GM21528 (cell line): ENCODE results near the gene ARL1.
"Not testable (repeated sequence)": the region's sequence is repeated elsewhere in the genome, so short reads cannot be mapped to it uniquely, and the experiment has no call there.

Experiments used
- ATAC-seq: cut with Tn5 transposase; IDR thresholded peaks from one replicate; pipeline ENCODE4 v1.9.1; 2021; ENCODE audit warnings: mild to moderate bottlenecking, moderate library complexity; ENCODE audit not compliant: unreplicated experiment, low FRiP score

Gene ARL1

GRCh38 chr12:101407436-101408345 is at the start of gene ARL1:
Gene ARL1, minus strand, starts transcription at chr12:101407772. Its CDS starts 127 bp downstream, at chr12:101407645.
- ATAC-seq: peak; percentile 91

GRCh38 chr12:101455685-101456084 is 48.1 kb upstream of the ARL1 start:
- ATAC-seq: no peak

GRCh38 chr12:101441461-101442224 is 34.1 kb upstream of the ARL1 start:
- no peak for ATAC-seq

- no peak for ATAC-seq
Measured at GRCh38 chr12:101439236-101439635, 31.7 kb upstream of the ARL1 start.

GRCh38 chr12:101436136-101436535 is 28.6 kb upstream of the ARL1 start:
- ATAC-seq: no peak

DNA sequence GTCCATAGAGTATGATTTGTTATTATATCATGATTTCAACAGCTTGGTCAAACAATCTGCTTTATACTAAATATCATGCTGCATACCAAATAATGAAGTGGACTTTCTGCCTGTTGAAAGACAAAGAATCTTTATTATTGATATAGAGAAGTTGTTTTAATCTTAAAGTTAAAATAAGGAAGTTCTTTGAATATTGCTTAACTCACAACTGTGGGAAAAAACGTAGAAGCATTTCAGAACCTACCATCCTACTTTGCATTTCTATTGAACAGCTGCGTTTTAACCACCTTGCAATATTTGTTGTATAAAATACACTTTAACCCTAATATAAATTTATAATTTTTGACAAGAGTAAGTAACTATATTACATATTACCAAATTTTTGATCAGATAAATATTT is 22.9 kb upstream of the ARL1 start:
- no peak for ATAC-seq

DNA sequence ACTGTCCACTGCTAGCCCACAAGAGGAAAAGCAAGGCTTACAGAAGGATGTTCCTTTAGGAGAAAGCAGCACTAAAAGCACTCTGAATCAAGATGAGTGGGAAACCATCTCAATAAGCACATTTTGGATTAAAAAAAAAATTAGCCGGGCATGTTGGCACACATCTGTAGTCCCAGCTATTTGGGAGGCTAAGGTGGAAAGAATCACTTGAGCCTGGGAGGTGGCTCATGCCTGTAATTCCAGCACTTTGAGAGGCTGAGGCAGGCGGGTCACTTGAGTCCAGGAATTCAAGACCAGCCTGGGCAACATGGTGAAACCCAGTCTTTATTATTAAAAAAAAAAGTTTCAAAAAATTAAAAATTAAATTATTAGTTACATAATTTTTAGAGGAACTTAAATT is 17.0 kb upstream of the ARL1 start:
- no peak for ATAC-seq

- ATAC-seq: not testable (repeated sequence)
Measured at GRCh38 chr12:101422066-101422465, 14.5 kb upstream of the ARL1 start.

- no peak for ATAC-seq
Measured at GRCh38 chr12:101415228-101415627, 7.7 kb upstream of the ARL1 start.

DNA sequence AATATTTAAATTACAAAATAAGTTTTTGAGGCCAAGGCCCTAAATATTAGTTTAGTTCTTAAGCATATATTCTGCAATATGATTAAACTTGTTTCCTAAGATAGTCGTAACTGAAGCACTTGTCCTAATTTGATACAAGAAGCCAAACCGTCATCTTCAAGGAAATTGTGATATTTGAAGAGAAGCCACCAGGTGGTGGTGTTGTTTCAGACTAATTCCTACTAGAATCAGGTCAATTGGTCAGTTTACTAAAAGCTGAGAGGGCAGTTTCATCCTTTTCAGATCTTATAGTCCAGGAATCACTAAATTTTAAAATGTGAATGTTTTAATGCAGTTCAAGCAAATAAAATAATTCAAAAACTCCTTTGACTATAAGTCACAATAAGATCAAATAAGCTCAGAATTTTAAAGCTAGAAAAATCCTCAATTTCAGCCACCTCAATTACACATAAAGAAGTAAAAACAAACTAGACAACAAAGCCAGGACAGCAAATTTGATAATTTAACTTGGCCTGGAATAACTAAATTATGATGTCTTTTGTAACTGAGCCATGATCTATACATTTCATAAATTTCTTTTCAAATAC is 7.1 kb upstream of the ARL1 start:
- ATAC-seq: no peak

GRCh38 chr12:101410169-101410568 is 2.6 kb upstream of the ARL1 start:
- ATAC-seq: not testable (repeated sequence)

DNA sequence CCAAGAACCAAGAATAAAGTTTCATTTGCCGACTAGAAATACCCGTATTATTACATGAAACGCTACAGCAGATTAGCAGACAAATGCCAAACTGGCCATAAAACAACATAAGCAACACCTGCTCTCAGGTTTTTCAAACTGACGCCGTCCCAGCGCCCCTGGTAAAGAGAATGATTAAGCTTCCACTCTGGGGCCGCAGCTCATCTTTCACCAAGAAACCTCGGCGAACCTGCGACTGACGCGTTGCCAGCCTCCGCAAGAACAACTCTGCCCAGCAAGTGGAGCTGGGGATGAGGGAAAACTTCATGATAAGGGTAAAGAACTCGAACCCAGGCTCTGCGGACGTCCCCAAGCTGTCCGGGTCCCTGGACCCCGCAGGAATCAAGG is 530 bp downstream of the ARL1 start:
- peak; percentile 20 for ATAC-seq

DNA sequence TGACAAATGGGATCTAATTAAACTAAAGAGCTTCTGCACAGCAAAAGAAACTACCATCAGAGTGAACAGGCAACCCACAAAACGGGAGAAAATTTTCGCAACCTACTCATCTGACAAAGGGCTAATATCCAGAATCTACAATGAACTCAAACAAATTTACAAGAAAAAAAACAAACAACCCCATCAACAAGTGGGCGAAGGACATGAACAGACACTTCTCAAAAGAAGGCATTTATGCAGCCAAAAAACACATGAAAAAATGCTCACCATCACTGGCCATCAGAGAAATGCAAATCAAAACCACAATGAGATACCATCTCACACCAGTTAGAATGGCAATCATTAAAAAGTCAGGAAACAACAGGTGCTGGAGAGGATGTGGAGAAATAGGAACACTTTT is 16.4 kb downstream of the ARL1 start:
- ATAC-seq: not testable (repeated sequence)

DNA sequence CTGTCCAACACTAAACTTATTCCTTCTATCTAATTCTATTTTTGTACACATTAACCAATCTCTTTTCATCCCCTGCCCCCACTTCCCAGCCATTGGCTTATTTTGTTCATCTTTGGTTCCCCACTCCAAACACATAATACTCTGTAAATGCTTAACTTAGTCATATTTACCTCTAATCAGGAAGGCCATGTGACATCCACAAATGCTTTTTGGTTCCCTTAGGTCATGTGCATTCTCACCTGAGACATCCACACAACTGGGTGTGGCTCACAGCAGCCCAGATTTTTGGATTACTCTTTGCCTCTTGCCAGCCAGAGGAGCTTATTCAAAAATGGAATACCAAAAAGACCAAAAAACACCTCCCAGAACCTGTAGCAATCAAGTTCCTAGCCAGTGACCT is 28.4 kb downstream of the ARL1 start:
- no peak for ATAC-seq

DNA sequence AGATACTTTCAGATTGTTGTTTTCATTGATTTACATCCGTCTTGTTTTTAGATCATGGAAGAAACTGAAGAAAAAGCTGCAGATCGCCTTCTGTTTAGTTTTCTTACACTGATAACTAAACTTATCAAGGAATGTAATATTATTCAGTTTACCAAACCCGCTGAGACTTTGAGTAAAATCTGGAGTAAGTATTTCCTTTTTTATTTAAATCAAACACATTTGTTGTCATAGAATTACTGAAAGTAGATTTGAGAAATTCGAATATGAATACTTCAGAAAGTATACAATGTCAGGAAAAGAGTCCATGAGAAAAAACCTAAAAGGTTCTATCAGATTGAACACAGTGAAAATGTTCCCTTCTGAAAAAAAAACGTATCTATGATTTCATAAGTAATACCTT is 32.0 kb downstream of the ARL1 start:
- ATAC-seq: no peak

- no peak for ATAC-seq
Measured at GRCh38 chr12:101372431-101372830, 35.1 kb downstream of the ARL1 start.

DNA sequence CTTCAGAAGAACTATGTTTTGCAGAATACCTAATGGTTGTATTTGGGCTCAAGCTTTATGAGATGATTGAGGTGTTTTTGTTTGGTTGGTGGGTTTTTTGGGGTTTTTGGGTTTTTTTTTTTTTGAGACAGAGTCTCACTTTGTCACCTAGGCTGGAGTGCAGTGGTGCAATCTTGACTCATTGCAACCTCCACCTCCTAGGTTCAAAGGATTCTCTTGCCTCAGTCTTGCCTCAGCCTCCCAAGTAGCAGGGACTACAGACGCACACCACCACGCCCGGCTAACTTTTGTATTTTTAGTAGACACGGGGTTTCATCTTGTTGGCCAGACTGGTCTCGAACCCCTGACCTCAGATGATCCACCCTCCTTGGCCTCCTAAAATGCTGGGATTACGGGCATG is 39.6 kb downstream of the ARL1 start:
- no peak for ATAC-seq

DNA sequence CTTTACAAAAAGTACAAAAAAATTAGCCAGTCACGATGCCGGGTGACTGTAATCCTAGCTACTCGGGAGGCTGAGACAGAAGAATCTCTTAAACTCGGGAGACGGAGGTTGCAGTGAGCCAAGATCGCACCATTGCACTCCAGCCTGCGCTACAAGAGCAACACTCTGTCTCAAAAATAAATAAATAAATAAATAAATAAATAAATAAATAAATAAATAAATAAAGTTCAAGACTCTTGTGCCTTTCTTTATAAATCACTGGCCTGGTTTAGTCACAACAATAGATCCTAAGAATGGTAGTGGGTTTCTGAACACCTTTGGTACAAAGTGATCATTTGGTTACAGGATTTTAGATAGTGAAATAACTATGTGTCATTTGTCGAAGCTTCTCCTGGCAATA is 46.1 kb downstream of the ARL1 start:
- no peak for ATAC-seq

- ATAC-seq: no peak
Measured at GRCh38 chr12:101356794-101357193, 50.8 kb downstream of the ARL1 start.

GRCh38 chr12:101351682-101352081 is 55.9 kb downstream of the ARL1 start:
- no peak for ATAC-seq

DNA sequence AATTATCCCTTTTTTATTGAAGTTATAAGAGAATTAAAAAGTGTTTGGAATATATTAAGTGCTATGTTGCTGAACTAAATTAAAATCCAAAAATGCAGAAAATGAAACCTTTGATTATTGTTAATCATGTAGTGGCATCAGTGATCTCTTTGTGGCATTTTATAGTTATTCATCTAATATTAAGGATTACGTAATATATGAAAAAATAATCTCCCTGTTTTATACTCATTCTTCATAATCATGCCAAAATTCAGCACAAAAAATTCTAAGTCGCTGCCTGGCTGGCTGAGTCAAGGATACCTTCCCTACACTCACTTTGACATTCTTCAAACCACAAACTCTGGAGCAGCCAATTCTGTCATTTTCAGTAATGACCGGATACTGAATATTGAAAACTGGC is 63.7 kb downstream of the ARL1 start:
- ATAC-seq: no peak
